GM23338 (cell line): ENCODE results near the gene KCNK4. TPM values are rescaled to one million over a fixed set of nuclear protein-coding genes. Genes with fewer than 3 reads are reported as not detected.
"Not testable (repeated sequence)": the region's sequence is repeated elsewhere in the genome, so short reads cannot be mapped to it uniquely, and the experiment has no call there.

Experiments used
- ATAC-seq: fragments of 200-7000 bp; cut with Tn5 transposase; 3 replicates; pipeline ENCODE4 v1.9.1; 2020
- DNase-seq: peaks from one replicate; pipeline ENCODE4 v3.0.0-alpha.2; 2015; ENCODE audit warnings: low spot score
- H2AFZ ChIP-seq: fragments of 200-600 bp; sonication (generic); 2 replicates; pipeline ENCODE4 v1.8.0; 2016; ENCODE audit warnings: antibody characterized with exemption, mild to moderate bottlenecking, moderate library complexity
- H3F3A ChIP-seq: fragments of 200-600 bp; sonication (generic); replicated peaks from 2 replicates; pipeline ENCODE4 v1.8.0; 2017; ENCODE audit warnings: antibody characterized with exemption, mixed run types, low read depth
- H3K27ac ChIP-seq: fragments of 200-600 bp; sonication (generic); 2 replicates; pipeline ENCODE4 v1.6.1; 2016; ENCODE audit warnings: low read depth
- H3K27me3 ChIP-seq: fragments of 200-600 bp; sonication (generic); 2 replicates; pipeline ENCODE4 v1.8.0; 2016; ENCODE audit warnings: mild to moderate bottlenecking, mixed run types, moderate library complexity; ENCODE audit not compliant: insufficient read depth
- H3K36me3 ChIP-seq: fragments of 200-600 bp; sonication (generic); 2 replicates; pipeline ENCODE4 v1.8.0; 2016; ENCODE audit warnings: mild to moderate bottlenecking; ENCODE audit not compliant: insufficient read depth
- H3K4me1 ChIP-seq: fragments of 200-600 bp; sonication (generic); 2 replicates; pipeline ENCODE4 v1.8.0; 2016; ENCODE audit warnings: mild to moderate bottlenecking, moderate library complexity; ENCODE audit not compliant: insufficient read depth
- H3K4me2 ChIP-seq: fragments of 200-600 bp; sonication (generic); 2 replicates; pipeline ENCODE4 v1.7.1; 2017; ENCODE audit warnings: mixed run types
- H3K4me3 ChIP-seq: fragments of 200-600 bp; sonication (generic); 2 replicates; pipeline ENCODE4 v1.6.1; 2016; ENCODE audit warnings: mixed run types
- H3K79me2 ChIP-seq: fragments of 200-600 bp; sonication (generic); replicated peaks from 2 replicates; pipeline ENCODE4 v1.8.0; 2017; ENCODE audit warnings: mild to moderate bottlenecking; ENCODE audit not compliant: insufficient read depth
- H3K9me2 ChIP-seq: fragments of 200-600 bp; sonication (generic); 2 replicates; pipeline ENCODE4 v1.8.0; 2017; ENCODE audit not compliant: insufficient read depth
- H4K20me1 ChIP-seq: fragments of 200-600 bp; sonication (generic); replicated peaks from 2 replicates; pipeline ENCODE4 v1.8.0; 2017; ENCODE audit warnings: mild to moderate bottlenecking; ENCODE audit not compliant: insufficient read depth
- H3K27ac Mint-ChIP-seq: 2 replicates; pipeline ENCODE4 v1.8.0; 2020; ENCODE audit warnings: inconsistent platforms, mild to moderate bottlenecking, moderate library complexity, mixed read lengths
- H3K27me3 Mint-ChIP-seq: 3 replicates; pipeline ENCODE4 v1.8.0; 2022; ENCODE audit warnings: low read depth, mild to moderate bottlenecking, moderate library complexity, mixed read lengths, inconsistent platforms; ENCODE audit not compliant: insufficient read depth, poor library complexity
- H3K36me3 Mint-ChIP-seq: 3 replicates; pipeline ENCODE4 v1.8.0; 2021; ENCODE audit warnings: low read depth, mild to moderate bottlenecking, inconsistent platforms, moderate library complexity, mixed read lengths
- H3K4me1 Mint-ChIP-seq: 3 replicates; pipeline ENCODE4 v1.8.0; 2020; ENCODE audit warnings: mild to moderate bottlenecking, inconsistent platforms, mixed read lengths
- H3K4me3 Mint-ChIP-seq: 3 replicates; pipeline ENCODE4 v1.8.0; 2021; ENCODE audit warnings: moderate library complexity, mild to moderate bottlenecking, inconsistent platforms, mixed read lengths
- H3K9me3 Mint-ChIP-seq: 3 replicates; pipeline ENCODE4 v1.8.0; 2020; ENCODE audit warnings: moderate library complexity, mild to moderate bottlenecking, inconsistent platforms, mixed read lengths
- CTCF ChIP-seq, 2 experiments: fragments of 200-600 bp in 1 of 2; sonication (generic) in 1 of 2; conservative IDR thresholded peaks; 2 replicates each; pipeline versions ENCODE4 v1.5.1 to v1.6.1; 2016 to 2017; ENCODE audit warnings: antibody characterized with exemption in 2 of 2, low read depth in 2 of 2, mild to moderate bottlenecking in 2 of 2, moderate library complexity in 1 of 2
- EZH2 ChIP-seq: fragments of 200-600 bp; sonication (generic); IDR thresholded peaks from one replicate; pipeline ENCODE4 v1.8.0; 2017; ENCODE audit warnings: antibody characterized with exemption, mild to moderate bottlenecking, low read depth; ENCODE audit not compliant: unreplicated experiment
- JUNB ChIP-seq: IDR thresholded peaks from one replicate; pipeline ENCODE4 v1.6.1; 2016; ENCODE audit warnings: antibody characterized with exemption; ENCODE audit not compliant: unreplicated experiment
- polyA plus RNA-seq: library from polyadenylated mRNA; unstranded; fragments of >200 nt; fragmentation: Nextera tagmentation; extraction: Ambion mirVana; gene quantifications from 2 replicates; pipeline ENCODE4 v1.2.1, GENCODE V29; 2016
- total RNA-seq: library from RNA; depleted of rRNA; stranded (reverse); fragments of >200 nt; shearing (Covaris generic); gene quantifications from 2 replicates; pipeline ENCODE4 v1.2.3, GENCODE V29; 2014

Gene KCNK4
- total and polyA plus RNA-seq, 2 experiments from 2014 or later = 1.0 TPM; not detected in 1

GRCh38 chr11:64314805-64315561, 23.9 kb downstream of the KCNK4 start:
- peaks cover 27% of the 10 kb centered on the region for H3K79me2 ChIP-seq
- H3K27ac ChIP-seq = no peak overlapping the region
- no peak overlapping the region for H3K4me2 ChIP-seq
- Mint-ChIP-seq H3K36me3 (peaks cover 34% of the 10 kb centered on the region), H3K27ac (0 out of 2 replicates have a peak overlapping the region, but pooled peaks have one; percentile 26), H3K9me3 (no peaks in the 10 kb centered on the region; the same call in 1 of the 3 replicates), H3K4me1 (peaks cover 14% of the 10 kb centered on the region), H3K27me3 (peaks cover 30% of the 10 kb centered on the region), H3K4me3 (peak overlapping the region; percentile 49)
- peaks cover 19% of the 10 kb centered on the region; the same call in 1 of the 2 replicates for H3F3A ChIP-seq
- no peaks in the 10 kb centered on the region; the same call in 1 of the 2 replicates for H4K20me1 ChIP-seq
- H3K9me2 ChIP-seq = no peaks in the 10 kb centered on the region
- no peak overlapping the region for H2AFZ ChIP-seq
- H3K27me3 ChIP-seq = no peaks in the 10 kb centered on the region
- no peak overlapping the region for H3K4me3 ChIP-seq
- TF ChIP-seq CTCF (conservative IDR thresholded peaks at IDR 0.05; ENCODE audit: low read depth in 2 of 2) = peak in 1 of 2 experiments; percentile 39; a peak in 2 of 4 replicates
- TF ChIP-seq JUNB = no peak
- no peak for ATAC-seq
- no peak for DNase-seq
- no peaks in the 10 kb centered on the region; the same call in 1 of the 2 replicates for H3K36me3 ChIP-seq
- peaks cover 12% of the 10 kb centered on the region for H3K4me1 ChIP-seq

GRCh38 chr11:64315667-64316526, 24.8 kb downstream of the KCNK4 start:
- Mint-ChIP-seq H3K4me1 (peaks cover 15% of the 10 kb centered on the region), H3K4me3 (peak overlapping the region; percentile 98), H3K36me3 (peaks cover 44% of the 10 kb centered on the region), H3K27me3 (peaks cover 33% of the 10 kb centered on the region), H3K27ac (peak overlapping the region; percentile 100)
- peaks cover 12% of the 10 kb centered on the region for H3K4me1 ChIP-seq
- not testable (repeated sequence) for H3K9me2 ChIP-seq, H3K9me3 Mint-ChIP-seq, H3K27me3 ChIP-seq, H2AFZ ChIP-seq, ATAC-seq, DNase-seq, H3K36me3 ChIP-seq, H4K20me1 ChIP-seq
- peak overlapping the region; percentile 82 for H3K4me3 ChIP-seq
- peak overlapping the region; percentile 93 for H3K27ac ChIP-seq
- peaks cover 22% of the 10 kb centered on the region for H3K79me2 ChIP-seq
- H3F3A ChIP-seq = peaks cover 17% of the 10 kb centered on the region; the same call in 1 of the 2 replicates
- H3K4me2 ChIP-seq = peak overlapping the region; percentile 74

DNA sequence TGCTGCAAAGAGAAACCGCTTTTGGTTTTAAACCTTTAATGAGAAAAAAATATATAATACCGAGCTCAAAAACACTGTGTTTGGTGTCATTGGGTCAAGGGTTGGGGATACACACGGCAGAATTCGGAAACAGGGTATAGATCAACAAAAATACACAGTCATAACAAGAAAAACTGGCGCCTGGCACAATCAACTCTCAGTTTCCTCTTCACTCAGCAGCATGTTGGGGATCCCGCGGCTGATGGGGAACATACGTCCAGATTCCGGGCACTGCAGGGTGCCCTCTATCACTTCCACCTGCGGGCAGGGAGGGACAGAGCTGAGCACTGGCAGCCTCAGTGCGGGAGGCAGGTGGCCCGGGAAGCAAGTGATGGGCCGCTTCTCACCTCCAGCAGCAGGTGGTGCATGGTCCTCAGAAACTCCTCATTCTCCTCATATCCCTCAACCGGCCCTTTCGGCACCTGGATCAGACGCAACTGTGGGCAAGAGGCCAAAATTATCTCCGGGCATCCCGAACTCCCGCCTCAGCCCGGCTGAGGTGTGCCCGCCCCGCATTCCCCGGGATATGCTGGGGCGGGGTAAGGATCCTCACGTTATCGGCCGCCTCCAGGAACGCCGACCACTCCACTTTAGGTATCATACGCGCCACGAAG, 25.7 kb downstream of the KCNK4 start:
- no peaks in the 10 kb centered on the region for H3K9me2 ChIP-seq
- no peaks in the 10 kb centered on the region for H3K27me3 ChIP-seq
- TF ChIP-seq CTCF (conservative IDR thresholded peaks at IDR 0.05; ENCODE audit: low read depth in 2 of 2) = peak; percentile 18 to 28; a peak in 3 of 4 replicates
- TF ChIP-seq EZH2 = no peak
- H3K4me1 ChIP-seq = peaks cover 12% of the 10 kb centered on the region
- peaks cover 19% of the 10 kb centered on the region for H3K79me2 ChIP-seq
- peaks cover 34% of the 10 kb centered on the region for H3K27me3 Mint-ChIP-seq
- H3K9me3 Mint-ChIP-seq = no peaks in the 10 kb centered on the region; the same call in 1 of the 3 replicates
- H3K4me3 ChIP-seq = peak overlapping the region; percentile 82
- peak overlapping the region; percentile 93 for H3K27ac ChIP-seq
- peak overlapping the region; percentile 100 for H3K27ac Mint-ChIP-seq
- peak overlapping the region; percentile 74 for H3K4me2 ChIP-seq
- no peaks in the 10 kb centered on the region; the same call in 1 of the 2 replicates for H4K20me1 ChIP-seq
- H3K36me3 Mint-ChIP-seq = peaks cover 53% of the 10 kb centered on the region
- H3F3A ChIP-seq = peaks cover 17% of the 10 kb centered on the region; the same call in 1 of the 2 replicates
- 0 out of 2 replicates have a peak overlapping the region, but pooled peaks have one; percentile 4 for H2AFZ ChIP-seq
- peak; percentile 76 for DNase-seq
- peak; percentile 27 for ATAC-seq
- H3K36me3 ChIP-seq = peaks cover 3% of the 10 kb centered on the region; the same call in 1 of the 2 replicates
- peaks cover 17% of the 10 kb centered on the region for H3K4me1 Mint-ChIP-seq
- peak overlapping the region; percentile 98 for H3K4me3 Mint-ChIP-seq
